Peyer's patch (tissue), 4 donors: ENCODE data around the gene KCNMA1. TPM values are rescaled to one million over a fixed set of nuclear protein-coding genes. Genes with fewer than 3 reads are reported as not detected.

Experiments used
- DNase-seq, 3 donors: peaks; one replicate each; pipeline ENCODE4 v3.0.0-alpha.2; 2017 to 2019
- H3K27ac ChIP-seq, 4 donors: fragments of 200-600 bp; sonication (generic); one replicate each; pipeline ENCODE4 v1.5.1; 2016 to 2019
- H3K27me3 ChIP-seq, 2 donors: fragments of 200-600 bp; sonication (generic); one replicate each; pipeline ENCODE4 v1.5.1; 2019
- H3K36me3 ChIP-seq, 3 donors: fragments of 200-600 bp; sonication (generic); one replicate each; pipeline ENCODE4 v1.5.1; 2016 to 2019
- H3K4me1 ChIP-seq, 4 donors: fragments of 200-600 bp; sonication (generic); one replicate each; pipeline ENCODE4 v1.5.1; 2016 to 2019
- H3K4me3 ChIP-seq, 4 donors: fragments of 200-600 bp; sonication (generic); 1 replicate in 3 of 4; 2 replicates in 1 of 4; pipeline ENCODE4 v1.5.1; 2016 to 2019; ENCODE audit warnings: mild to moderate bottlenecking in 1 of 4
- H3K9me3 ChIP-seq, 4 donors: fragments of 200-600 bp; sonication (generic); one replicate each; pipeline ENCODE4 v1.5.1; 2016 to 2019; ENCODE audit warnings: mild to moderate bottlenecking in 1 of 4
- CTCF ChIP-seq, 6 experiments: fragments of 450-650 bp in 4 of 6; fragments of 200-600 bp in 2 of 6; sonication (generic) in 1 of 6; IDR thresholded peaks; one replicate each; pipeline ENCODE4 v1.5.1; 2017 to 2019; ENCODE audit warnings: antibody characterized with exemption in 6 of 6, mild to moderate bottlenecking in 3 of 6, moderate library complexity in 1 of 6
- POLR2A ChIP-seq, 2 donors: fragments of 450-650 bp; IDR thresholded peaks; one replicate each; pipeline ENCODE4 v1.5.1; 2017; ENCODE audit warnings: antibody characterized with exemption in 2 of 2, mild to moderate bottlenecking in 2 of 2, moderate library complexity in 2 of 2
- total RNA-seq, 4 donors: library from RNA; depleted of rRNA; stranded (reverse); fragments of >200 nt; gene quantifications; one replicate each; pipeline ENCODE4 v1.1.0, GENCODE V29; 2016

KCNMA1 gene
- total RNA-seq, 4 donors from 2014 or later: 17.8 to 29.1 (median 23.9) TPM

- Histone ChIP-seq H3K4me1 (peaks cover 0 to 6% (median 0%) of the 10 kb centered on the region in 4 donors), H3K9me3 (no peaks in the 10 kb centered on the region), H3K27ac (no peak overlapping the region), H3K27me3 (no peaks in the 10 kb centered on the region), H3K36me3 (no peaks in the 10 kb centered on the region), H3K4me3 (no peak overlapping the region)
- no peak for DNase-seq
- TF ChIP-seq POLR2A (IDR thresholded peaks at IDR 0.05) (no peak), CTCF (IDR thresholded peaks at IDR 0.05) (no peak)
Measured at GRCh38 chr10:77490534-77491314, 146.9 kb downstream of the KCNMA1 start.

GRCh38 chr10:77486517-77486916, 151.1 kb downstream of the KCNMA1 start:
- peaks cover 0 to 12% (median 0%) of the 10 kb centered on the region in 4 donors for H3K4me1 ChIP-seq

GRCh38 chr10:77485847-77486246, 151.8 kb downstream of the KCNMA1 start:
- no peaks in the 10 kb centered on the region for H3K27me3 ChIP-seq
- peaks cover 0 to 12% (median 0%) of the 10 kb centered on the region in 4 donors for H3K4me1 ChIP-seq
- peak in 2 of 6 experiments; percentile 5 to 18 for TF ChIP-seq CTCF (IDR thresholded peaks at IDR 0.05)
- no peak for TF ChIP-seq POLR2A (IDR thresholded peaks at IDR 0.05)
- no peak overlapping the region for H3K4me3 ChIP-seq
- no peaks in the 10 kb centered on the region for H3K36me3 ChIP-seq
- DNase-seq: no peak
- no peaks in the 10 kb centered on the region for H3K9me3 ChIP-seq
- no peak overlapping the region for H3K27ac ChIP-seq

More at GRCh38 chr10:77486517-77486916, 151.1 kb downstream of the KCNMA1 start:
- no peak for TF ChIP-seq POLR2A (IDR thresholded peaks at IDR 0.05)
- no peak for TF ChIP-seq CTCF (IDR thresholded peaks at IDR 0.05)
- Histone ChIP-seq H3K27me3 (no peaks in the 10 kb centered on the region), H3K4me3 (no peak overlapping the region), H3K9me3 (no peaks in the 10 kb centered on the region), H3K36me3 (no peaks in the 10 kb centered on the region), H3K27ac (no peak overlapping the region)
- no peak for DNase-seq

- Histone ChIP-seq H3K4me1 (peaks cover 0 to 19% (median 0%) of the 10 kb centered on the region in 4 donors), H3K27ac (no peak overlapping the region), H3K9me3 (no peaks in the 10 kb centered on the region), H3K4me3 (no peak overlapping the region), H3K36me3 (no peaks in the 10 kb centered on the region), H3K27me3 (no peaks in the 10 kb centered on the region)
- DNase-seq: no peak
- TF ChIP-seq CTCF (IDR thresholded peaks at IDR 0.05) (no peak), POLR2A (IDR thresholded peaks at IDR 0.05) (no peak)
Measured at GRCh38 chr10:77482072-77482471, 155.5 kb downstream of the KCNMA1 start.

GRCh38 chr10:77479586-77479985, 158.0 kb downstream of the KCNMA1 start:
- Histone ChIP-seq H3K27me3 (no peaks in the 10 kb centered on the region), H3K36me3 (no peaks in the 10 kb centered on the region), H3K9me3 (no peaks in the 10 kb centered on the region), H3K27ac (peak overlapping the region in 1 of 4 donors; percentile 23), H3K4me1 (peaks cover 0 to 7% (median 0%) of the 10 kb centered on the region in 4 donors), H3K4me3 (no peak overlapping the region)
- no peak for TF ChIP-seq POLR2A (IDR thresholded peaks at IDR 0.05)
- TF ChIP-seq CTCF (IDR thresholded peaks at IDR 0.05): no peak
- DNase-seq: no peak
